HG02970 (cell line): ENCODE results near the gene JPH2.
"Not testable (repeated sequence)": the region's sequence is repeated elsewhere in the genome, so short reads cannot be mapped to it uniquely, and the experiment has no call there.

ENCODE experiments used
- ATAC-seq: cut with Tn5 transposase; IDR thresholded peaks from one replicate; pipeline ENCODE4 v1.9.1; 2021; ENCODE audit warnings: mild to moderate bottlenecking, moderate library complexity, moderate number of reproducible peaks; ENCODE audit not compliant: unreplicated experiment, low FRiP score

Gene JPH2

DNA sequence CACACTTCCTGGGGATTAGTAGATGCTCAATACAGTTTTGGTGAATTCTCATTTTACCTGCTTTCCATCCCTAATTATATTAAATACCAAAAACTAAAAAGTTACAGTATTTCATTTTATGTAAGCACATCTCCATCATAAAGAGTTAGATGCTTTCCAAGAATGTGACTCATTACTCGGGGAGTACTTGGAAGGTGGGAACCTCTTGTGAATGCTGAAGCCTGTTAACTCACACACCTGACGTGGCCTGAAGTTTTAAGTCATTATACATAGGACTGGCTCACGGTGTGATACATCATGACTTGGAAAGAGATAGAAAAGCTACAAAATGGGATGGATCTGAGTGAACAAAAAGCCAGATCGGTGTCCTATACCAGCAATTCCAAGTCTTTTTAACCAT is 25.8 kb upstream of the JPH2 start:
- ATAC-seq: no peak

GRCh38 chr20:44211177-44212039 is 24.4 kb upstream of the JPH2 start:
- ATAC-seq: no peak

DNA sequence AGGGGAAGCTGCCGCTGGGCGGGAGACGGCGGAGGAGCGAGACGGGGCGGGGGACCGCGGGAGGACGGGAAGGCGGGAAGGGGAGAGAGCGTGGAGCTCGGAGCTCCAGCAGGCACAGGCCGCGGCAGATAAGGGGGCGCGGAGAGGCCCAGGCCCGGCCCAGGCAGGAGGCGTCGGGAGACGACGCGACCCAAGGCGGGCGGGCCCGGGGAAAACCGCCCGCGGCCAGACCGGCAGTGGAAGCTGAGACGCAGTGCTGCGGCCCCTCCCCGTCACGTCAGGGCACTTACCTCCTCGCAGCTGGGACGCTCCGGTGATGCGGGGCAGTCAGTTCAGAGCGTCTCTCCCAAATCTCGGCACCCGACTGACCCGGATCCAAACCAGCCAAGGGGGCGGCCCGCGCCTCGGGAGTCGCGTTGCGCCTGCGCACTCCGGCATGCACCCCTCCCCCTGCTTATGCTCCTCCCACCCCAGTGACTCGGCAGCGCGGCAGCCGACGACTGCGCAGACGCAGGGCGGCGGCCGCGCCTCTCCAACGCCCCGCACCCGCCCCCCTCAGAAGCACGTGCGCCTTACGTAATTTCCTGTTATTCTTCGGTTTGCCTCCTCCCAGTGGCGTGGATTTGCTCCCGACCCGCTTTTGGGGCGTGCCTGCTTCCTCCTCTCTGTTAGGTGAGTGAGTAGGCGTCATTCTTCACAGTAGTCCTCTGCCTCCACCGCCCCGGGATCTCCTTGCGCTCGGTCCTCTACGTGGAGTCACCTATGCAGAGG is 23.6 kb upstream of the JPH2 start, which contains the start of gene OSER1:
Gene OSER1 (minus strand): TSS at position 366 of the 771 bp plus-strand sequence. CDS start 3,814 bp downstream, outside the sequence.
- ATAC-seq: peak; percentile 79

GRCh38 chr20:44209686-44210405 is 22.9 kb upstream of the JPH2 start:
- ATAC-seq: peak; percentile 0

DNA sequence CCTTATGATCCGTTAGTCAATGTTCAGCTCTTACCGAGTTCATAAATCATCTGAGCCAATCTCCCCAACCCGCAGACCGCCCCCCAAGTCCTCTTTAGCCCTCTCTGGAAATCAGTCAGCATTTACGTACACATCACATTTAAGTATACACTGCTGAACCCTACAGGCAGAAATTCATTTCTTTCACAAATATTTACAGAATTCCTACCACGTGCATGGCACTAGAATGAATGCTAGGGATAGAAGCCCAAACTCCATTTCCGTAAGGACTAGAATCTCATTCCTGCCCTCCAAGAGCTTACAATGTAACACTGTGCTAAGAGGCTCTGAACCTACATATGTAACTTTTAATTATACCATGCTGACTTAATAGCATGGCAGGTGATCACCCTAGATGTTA is 21.8 kb upstream of the JPH2 start:
- ATAC-seq: no peak

GRCh38 chr20:44208165-44208564 is 21.2 kb upstream of the JPH2 start:
- no peak for ATAC-seq

GRCh38 chr20:44207126-44207723 is 20.2 kb upstream of the JPH2 start:
- ATAC-seq: no peak

DNA sequence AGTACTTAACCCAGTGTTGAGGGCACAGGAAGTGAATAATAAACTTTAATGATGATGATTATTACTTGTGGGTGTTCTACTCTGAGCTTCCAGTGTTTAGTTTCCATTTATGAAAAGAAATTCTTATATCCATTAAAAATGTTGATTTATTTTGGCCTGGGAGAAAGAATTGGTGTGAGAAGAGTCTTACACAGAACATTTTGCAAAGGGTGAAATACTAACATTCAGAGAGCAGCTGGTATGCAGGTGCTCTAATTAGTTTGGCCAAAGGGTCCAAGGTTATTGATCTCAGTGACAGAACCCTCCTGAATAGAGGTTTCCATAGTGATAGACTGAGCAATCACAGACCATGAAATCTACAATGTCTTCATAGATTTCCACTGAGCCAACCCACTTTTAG is 19.1 kb upstream of the JPH2 start:
- no peak for ATAC-seq

- ATAC-seq: no peak
Measured at GRCh38 chr20:44204832-44205215, 17.8 kb upstream of the JPH2 start.

GRCh38 chr20:44204156-44204831 is 17.3 kb upstream of the JPH2 start:
- no peak for ATAC-seq

GRCh38 chr20:44203161-44203560 is 16.2 kb upstream of the JPH2 start:
- no peak for ATAC-seq

DNA sequence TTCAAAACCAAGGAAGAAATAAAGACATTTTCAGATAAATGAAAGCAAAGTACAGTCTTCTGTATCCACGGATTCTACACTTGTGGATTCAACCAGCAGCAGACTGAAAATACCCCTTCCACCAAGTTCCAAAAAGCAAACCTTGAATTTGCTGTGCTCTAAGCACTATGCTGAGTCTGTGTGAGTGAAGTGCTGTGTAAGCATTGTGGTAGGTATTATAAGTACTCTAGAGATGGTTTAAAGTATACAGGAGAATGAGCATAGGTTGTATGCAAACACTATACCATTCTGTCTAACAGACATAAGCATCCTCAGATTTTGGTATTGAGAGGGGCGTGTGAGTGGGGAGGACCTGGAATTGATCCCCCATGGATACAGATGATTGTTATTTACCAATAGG is 14.0 kb upstream of the JPH2 start:
- no peak for ATAC-seq

GRCh38 chr20:44200371-44200770 is 13.4 kb upstream of the JPH2 start:
- ATAC-seq: no peak

DNA sequence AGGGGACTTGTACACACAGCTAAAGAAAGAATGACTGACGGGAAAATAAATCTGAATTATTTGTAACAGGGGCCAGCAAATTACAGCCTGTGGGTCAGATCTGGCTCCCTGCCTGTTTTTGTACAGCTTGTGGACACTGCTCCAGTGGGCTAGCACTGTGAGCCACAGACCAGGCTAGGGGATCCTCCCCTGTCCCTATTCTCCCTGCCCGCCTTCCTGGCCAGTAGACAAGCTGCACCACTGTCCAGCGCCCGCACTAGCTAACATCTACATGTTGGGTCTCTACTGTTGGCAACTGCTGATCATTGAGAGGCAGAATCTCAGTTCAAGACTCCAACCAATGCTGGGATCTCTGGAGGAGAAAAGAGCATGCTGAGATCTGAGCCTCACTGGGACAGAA is 12.9 kb upstream of the JPH2 start:
- no peak for ATAC-seq

GRCh38 chr20:44198872-44199271 is 11.9 kb upstream of the JPH2 start:
- no peak for ATAC-seq

DNA sequence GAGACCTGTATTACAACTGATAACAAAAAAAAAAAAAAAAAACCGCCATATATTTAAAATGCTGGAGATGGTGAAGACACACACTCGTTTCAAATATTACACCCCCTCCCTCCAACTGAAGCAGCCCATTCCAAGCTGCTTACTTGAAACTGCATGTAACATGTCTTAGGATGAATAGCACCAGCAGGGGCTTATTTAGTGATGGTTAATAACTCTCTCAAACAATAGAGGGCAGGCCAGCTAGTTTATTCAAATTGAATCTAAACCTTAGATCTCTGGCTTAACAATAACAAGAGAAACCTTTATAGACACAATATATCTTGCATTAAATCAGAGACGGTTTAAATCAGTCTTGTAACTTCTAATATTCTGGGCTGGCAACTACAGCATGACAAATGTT is 9.3 kb upstream of the JPH2 start:
- ATAC-seq: no peak

DNA sequence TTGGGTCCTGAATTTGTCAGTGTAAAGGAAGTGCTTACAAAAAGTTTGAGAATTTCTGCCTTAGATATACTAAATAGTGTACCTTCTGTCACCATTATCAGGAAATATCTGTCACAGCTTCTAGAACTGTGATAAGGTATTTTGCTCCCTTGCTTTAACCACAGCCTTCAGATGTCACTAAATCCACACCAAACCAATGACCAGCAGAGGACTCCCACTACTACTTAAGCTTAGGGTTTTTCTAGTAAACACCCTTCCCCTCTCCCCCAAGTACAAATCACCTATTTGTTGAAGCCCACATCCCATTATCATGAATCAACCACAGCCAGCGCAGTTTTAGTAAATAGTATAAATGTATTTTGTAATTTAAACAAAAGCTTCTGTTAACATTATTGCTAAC is 8.6 kb upstream of the JPH2 start:
- no peak for ATAC-seq

DNA sequence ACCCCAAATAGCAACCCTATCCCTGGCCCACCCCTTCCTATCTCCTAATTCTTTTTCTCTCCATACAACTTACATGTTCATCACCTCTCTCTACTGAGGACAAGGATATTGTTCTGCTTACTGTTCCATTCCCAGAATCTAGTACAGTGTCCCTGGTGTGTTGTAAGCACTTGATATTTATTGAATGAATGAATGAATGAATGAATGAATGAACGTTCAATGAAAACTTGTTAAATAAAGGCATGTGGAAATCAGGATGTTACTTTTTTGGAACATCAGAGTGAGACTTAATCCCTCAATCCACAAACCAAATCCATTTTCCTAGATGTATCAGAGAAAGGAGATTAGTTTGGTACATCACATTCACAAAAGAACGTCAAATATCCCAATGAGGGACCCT is 6.8 kb upstream of the JPH2 start:
- ATAC-seq: no peak

GRCh38 chr20:44191640-44192039 is 4.7 kb upstream of the JPH2 start:
- ATAC-seq: not testable (repeated sequence)

DNA sequence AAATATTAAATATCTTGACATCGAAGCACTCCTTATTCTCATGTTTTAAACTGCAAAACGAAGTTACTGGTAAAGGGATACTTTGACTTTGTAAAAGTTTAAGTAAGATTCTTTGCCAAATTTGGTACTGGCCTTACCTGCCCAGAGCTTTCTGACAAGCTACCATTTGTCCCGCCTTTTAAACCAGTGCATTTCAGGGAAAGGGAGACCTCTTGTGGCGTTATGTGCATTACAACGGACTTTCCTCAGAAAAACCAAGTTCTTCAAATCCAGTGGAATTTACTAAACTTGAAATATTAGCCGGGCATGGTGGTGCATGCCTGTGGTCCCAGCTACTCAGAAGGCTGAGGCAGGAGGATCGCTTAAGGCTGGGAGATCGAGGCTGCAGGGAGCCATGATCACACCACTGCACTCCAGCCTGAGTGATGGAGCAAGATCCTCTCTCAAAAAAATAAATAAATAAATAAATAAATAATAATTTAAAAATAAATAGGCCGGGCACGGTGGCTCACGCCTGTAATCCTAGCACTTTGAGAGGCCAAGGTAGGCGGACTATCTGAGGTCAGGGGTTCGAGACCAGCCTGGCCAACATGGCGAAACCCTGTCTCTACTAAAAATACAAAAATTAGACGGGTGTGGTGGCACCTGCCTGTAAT is 3.3 kb upstream of the JPH2 start:
- ATAC-seq: not testable (repeated sequence)
